HL-60 (cell line): ENCODE measurements around the gene CNGA2.

Source experiments
- DNase-seq, 2 experiments: peaks; one replicate each; pipeline ENCODE4 v3.0.0-alpha.2; 2010 to 2020; ENCODE audit warnings: low read depth in 1 of 2, low spot score in 1 of 2
- H3K27ac ChIP-seq: fragments of 250-450 bp; sonication (Bioruptor Pico); replicated peaks from 2 replicates; pipeline ENCODE4 v1.5.1; 2020; ENCODE audit warnings: mild to moderate bottlenecking, moderate library complexity
- H3K27me3 ChIP-seq: fragments of 250-450 bp; sonication (Bioruptor Pico); 2 replicates; pipeline ENCODE4 v1.5.1; 2021; ENCODE audit warnings: mild to moderate bottlenecking, moderate library complexity; ENCODE audit not compliant: insufficient read depth, poor library complexity, severe bottlenecking
- H3K4me3 ChIP-seq: replicated peaks from 2 replicates; pipeline ENCODE4 v1.5.1; 2011; ENCODE audit warnings: mild to moderate bottlenecking, control low read depth, low read length; ENCODE audit not compliant: insufficient read depth
- CTCF ChIP-seq: IDR thresholded peaks from one replicate; pipeline ENCODE4 v1.5.1; 2011; ENCODE audit warnings: low read length, control low read depth, inconsistent platforms; ENCODE audit not compliant: insufficient read depth
- GABPA ChIP-seq: IDR thresholded peaks from 2 replicates; pipeline ENCODE4 v1.6.1; 2012; ENCODE audit warnings: low read depth
- POLR2AphosphoS5 ChIP-seq: IDR thresholded peaks from 2 replicates; pipeline ENCODE4 v1.6.1; 2012; ENCODE audit warnings: low read depth
- REST ChIP-seq: IDR thresholded peaks from 2 replicates; pipeline ENCODE4 v1.6.1; 2012; ENCODE audit warnings: low read depth; ENCODE audit not compliant: insufficient replicate concordance
- SPI1 ChIP-seq: IDR thresholded peaks from 2 replicates; pipeline ENCODE4 v1.6.1; 2012; ENCODE audit warnings: low read depth, mild to moderate bottlenecking, borderline replicate concordance

CNGA2 gene

GRCh38 chrX:151742311-151742710 is 7.8 kb downstream of the CNGA2 start:
- no peak for TF ChIP-seq GABPA
- no peak for TF ChIP-seq REST
- no peak for TF ChIP-seq CTCF
- TF ChIP-seq SPI1, result no peak
- no peak for TF ChIP-seq POLR2AphosphoS5
- H3K27me3 ChIP-seq, result no peaks in the 10 kb centered on the region
- H3K4me3 ChIP-seq, result no peak overlapping the region
- no peak overlapping the region for H3K27ac ChIP-seq
- DNase-seq, result no peak

- no peak overlapping the region for H3K4me3 ChIP-seq
- H3K27me3 ChIP-seq, result no peaks in the 10 kb centered on the region
- TF ChIP-seq REST, result no peak
- no peak for TF ChIP-seq SPI1
- no peak for TF ChIP-seq CTCF
- no peak for TF ChIP-seq POLR2AphosphoS5
- TF ChIP-seq GABPA, result no peak
- DNase-seq, result no peak
- no peak overlapping the region for H3K27ac ChIP-seq
These were observed 9.3 kb downstream of the CNGA2 start for GRCh38 chrX:151743651-151744470.

- Histone ChIP-seq H3K27me3 (no peaks in the 10 kb centered on the region), H3K4me3 (no peak overlapping the region), H3K27ac (no peak overlapping the region)
- no peak for TF ChIP-seq GABPA
- no peak for TF ChIP-seq SPI1
- no peak for TF ChIP-seq REST
- no peak for TF ChIP-seq CTCF
- TF ChIP-seq POLR2AphosphoS5, result no peak
- no peak for DNase-seq
These were observed 11.1 kb downstream of the CNGA2 start for GRCh38 chrX:151745651-151746050.
